NB4 (cell line): ENCODE results near the gene MTHFD1.

Experiments used
- CTCF ChIP-seq: IDR thresholded peaks from one replicate; pipeline ENCODE4 v1.5.1; 2012; ENCODE audit warnings: low read depth, low read length
- MYC ChIP-seq: IDR thresholded peaks from 2 replicates; pipeline ENCODE4 v1.6.1; 2011; ENCODE audit warnings: low read depth, low read length
- POLR2A ChIP-seq: IDR thresholded peaks from 2 replicates; pipeline ENCODE4 v1.6.1; 2011; ENCODE audit warnings: mild to moderate bottlenecking; ENCODE audit not compliant: insufficient read length; ENCODE audit errors: extremely low read depth

- no peak for TF ChIP-seq CTCF
- no peak for TF ChIP-seq POLR2A
- TF ChIP-seq MYC = no peak
These were observed 19.2 kb downstream of the MTHFD1 start for GRCh38 chr14:64407329-64407728.
